GM15510 (cell line): ENCODE results near the gene AURKAIP1.

ENCODE experiments used
- POLR2A ChIP-seq: IDR thresholded peaks from 3 replicates; pipeline ENCODE4 v1.6.1; 2011; ENCODE audit warnings: borderline replicate concordance; ENCODE audit not compliant: insufficient read length; ENCODE audit errors: extremely low read depth

The AURKAIP1 gene

DNA sequence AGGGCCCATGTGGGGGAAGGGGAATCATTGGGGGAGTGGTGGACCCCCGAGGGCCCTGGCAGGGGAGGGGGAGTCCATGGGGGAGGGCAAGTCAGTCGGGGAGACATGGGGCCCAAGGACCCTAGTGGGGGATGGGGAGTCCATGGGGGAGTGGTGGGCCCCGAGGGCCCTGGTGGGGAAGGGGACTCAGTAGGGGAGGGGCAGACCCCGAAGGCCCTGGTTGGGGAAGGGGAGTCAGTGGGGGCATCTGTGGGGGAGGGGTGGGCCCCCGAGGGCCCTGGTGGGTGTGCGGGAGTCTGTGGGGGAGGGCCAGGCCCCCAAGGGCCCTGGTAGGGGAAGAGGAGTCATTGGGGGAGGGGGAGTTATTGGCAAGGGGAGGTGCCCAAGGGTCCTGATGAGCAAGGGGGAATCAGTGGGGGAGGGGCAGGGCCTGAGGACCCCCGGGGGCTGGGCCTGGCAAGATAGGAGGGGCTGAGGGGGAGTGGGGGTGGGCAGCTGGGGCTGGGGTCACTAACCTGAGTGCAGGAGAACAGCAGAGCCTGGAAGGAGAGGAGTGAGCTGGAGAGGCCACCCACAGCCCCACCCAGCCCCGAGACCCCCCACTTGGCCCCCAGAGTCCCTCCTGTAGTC lies 18.7 kb downstream of the AURKAIP1 start:
- TF ChIP-seq POLR2A: no peak

DNA sequence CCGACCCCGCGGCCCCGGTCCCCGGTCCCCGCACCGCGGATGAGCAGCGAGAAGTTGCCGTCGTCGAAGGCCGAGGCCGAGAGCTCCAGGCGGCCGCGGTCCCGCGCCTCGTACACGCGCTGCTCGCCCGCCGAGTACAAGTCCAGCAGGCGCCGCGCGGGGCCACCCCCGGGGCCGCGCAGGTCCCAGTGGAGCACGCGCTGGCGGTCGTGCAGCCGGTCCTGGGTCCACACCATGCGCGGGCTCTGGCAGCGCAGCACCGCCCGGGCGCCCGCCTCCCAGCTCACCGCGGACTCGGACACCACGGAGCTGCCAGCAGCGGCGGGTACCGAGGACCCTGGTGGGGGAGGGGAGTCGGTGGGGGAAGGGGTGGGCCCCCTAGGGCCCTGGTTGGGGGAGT lies 19.6 kb downstream of the AURKAIP1 start:
- TF ChIP-seq POLR2A: no peak

DNA sequence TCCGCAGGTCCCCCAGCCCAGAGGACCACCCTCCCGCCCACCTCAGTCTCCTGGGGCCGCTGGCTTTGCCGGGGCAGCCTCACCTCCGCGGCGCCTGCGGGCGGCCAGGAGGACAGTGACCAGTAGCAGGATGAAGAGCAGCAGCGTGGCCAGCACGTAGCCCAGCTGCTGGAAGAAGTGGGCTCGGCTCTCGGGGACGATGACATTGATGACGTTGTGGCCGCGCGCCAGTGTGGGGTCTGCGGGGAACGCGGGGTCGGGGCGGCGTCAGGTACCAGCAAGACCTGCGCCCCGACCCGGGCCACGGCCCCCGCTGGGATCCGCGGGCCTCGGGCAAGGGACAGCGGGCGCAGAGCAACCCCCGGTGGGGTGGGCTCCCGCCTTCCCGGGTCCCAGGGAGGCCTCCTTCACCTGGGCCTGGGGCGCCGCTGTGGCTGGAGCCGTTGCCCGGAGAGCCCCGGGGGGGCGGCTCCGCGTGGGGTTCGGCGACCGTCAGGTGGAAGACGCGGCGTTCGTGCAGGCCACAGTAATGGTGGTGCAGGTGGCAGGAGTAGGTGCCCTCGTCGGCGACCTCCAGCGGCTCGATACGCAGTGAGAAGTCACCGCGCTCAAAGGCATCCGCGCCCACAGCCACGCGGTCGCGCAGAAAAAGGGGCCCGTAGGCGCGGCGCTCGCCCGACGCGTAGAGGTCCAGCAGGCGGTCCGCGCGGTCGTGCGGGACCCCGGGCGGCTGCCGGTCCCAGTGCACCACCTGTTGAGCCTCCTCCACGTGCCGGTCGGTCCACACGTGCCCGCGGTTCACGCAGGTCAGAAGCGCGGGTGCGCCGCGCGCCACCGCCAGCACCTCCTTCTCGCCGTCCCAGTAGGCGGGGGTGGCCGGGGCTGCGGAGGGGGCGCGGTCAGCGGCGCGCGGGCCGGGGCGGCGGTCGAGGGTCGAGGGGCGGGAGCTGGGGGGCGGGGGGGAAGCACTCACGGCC lies 20.4 kb downstream of the AURKAIP1 start:
- peak; percentile 20 for TF ChIP-seq POLR2A

DNA sequence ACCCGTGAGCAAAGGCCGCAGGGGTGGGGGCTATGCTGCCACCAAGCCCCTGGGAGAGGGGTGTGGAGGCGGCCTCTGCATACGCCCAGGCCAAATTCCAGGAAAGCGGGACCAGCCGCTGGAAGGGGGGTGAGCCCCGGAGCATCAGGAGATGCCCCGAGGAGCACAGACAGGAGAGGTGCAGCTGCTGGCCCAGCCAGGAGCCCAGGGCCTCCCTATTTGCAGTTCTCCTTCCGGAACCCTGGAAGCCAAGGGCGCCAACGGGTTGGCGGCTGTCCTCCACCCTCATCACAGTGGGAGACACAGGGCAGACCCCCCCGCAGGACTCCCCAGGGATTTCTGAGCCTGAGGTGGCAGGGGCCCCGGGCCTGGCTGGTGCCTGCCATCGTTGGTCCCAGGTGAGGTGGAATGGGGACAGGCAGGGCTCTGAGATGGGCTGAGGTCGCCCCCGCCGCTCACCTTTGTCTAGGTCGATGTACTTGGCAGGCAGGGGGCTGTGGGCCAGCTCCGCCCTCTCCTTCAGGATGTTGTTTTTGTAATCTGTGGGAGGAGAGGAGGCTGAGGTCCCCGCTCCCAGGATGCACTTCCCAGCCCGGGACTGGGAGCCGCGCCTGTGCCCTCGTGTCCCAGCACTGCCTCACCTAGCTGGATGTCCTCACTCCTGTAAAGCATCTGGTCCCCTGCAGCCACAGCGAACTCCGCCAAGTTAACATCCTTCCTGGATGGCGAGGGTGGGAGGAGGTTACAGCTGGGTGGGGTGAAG lies 21.4 kb downstream of the AURKAIP1 start:
- TF ChIP-seq POLR2A: no peak

DNA sequence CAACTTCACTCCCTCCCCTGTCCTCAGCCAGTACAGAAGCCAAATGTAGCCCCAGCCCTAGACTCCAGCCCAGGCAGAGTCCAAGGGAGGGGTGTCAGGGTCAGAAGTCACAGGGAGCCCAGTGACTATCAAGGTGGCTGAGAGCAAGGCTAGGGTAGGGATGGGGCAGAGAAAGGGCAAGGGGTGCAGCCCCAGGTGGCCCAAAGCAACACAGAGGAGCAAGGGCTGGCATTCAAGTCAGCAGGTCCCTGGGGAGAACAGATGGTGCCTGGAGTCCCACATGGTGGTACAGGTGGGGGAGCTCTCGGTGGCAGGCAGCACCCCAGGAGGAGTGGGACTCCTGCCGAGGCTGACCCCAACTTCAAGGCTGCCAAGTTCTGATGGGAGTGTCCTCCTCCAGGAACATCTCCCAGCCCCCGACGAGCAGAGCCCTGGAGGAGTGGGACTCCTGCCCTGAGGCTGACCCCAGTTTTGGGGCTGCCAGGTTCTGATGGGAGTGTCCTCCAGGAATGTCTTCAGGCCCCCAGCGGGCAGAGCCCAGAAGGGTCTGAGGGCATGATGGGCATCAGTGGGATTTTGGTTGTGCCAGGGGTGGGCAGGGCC lies 22.1 kb downstream of the AURKAIP1 start:
- TF ChIP-seq POLR2A: no peak

DNA sequence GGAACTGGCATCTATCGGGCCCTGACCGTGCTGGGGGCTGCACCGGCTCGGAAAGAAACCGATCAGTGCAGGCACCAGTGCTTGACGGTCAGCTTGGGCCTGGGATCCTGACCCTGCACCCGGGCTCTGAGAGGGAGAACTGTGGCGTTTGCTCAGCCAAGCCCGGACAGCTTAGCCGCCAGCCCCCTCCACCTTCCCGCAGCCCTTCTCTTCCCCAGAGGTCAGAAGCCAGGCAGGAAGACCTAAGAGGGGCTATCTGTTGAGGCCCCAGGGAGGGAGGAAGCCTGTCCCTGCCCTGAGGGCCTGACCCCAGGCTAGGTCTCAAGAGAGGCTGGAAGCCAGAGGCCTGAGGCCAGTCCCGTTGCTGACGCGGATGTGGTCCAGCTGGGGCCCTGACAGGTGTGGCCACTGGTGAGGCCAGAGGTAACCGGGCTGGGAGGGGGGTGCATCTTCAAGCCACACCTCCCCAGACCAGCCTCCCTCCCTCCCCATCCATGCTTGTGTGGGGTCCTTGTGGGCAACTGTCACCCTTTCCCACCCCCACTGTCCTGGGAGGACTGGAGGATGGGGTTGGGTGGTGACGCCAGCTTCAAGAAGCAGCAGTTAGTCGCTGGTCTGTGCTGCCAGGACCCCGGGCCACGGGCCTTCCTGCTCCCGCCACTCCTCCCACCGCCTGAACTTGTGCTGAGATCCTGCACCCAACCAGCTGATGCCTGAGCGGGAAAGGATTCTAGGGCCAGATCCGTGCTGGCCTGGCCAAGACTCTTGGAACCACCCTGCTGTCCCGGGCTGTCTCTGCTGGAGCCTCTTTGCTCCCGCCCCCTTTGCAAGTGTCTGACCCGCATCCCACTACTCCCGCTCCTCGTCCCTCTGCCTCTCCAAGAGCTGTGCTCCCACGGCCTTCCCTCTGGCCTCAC lies 23.2 kb downstream of the AURKAIP1 start:
- TF ChIP-seq POLR2A: no peak

DNA sequence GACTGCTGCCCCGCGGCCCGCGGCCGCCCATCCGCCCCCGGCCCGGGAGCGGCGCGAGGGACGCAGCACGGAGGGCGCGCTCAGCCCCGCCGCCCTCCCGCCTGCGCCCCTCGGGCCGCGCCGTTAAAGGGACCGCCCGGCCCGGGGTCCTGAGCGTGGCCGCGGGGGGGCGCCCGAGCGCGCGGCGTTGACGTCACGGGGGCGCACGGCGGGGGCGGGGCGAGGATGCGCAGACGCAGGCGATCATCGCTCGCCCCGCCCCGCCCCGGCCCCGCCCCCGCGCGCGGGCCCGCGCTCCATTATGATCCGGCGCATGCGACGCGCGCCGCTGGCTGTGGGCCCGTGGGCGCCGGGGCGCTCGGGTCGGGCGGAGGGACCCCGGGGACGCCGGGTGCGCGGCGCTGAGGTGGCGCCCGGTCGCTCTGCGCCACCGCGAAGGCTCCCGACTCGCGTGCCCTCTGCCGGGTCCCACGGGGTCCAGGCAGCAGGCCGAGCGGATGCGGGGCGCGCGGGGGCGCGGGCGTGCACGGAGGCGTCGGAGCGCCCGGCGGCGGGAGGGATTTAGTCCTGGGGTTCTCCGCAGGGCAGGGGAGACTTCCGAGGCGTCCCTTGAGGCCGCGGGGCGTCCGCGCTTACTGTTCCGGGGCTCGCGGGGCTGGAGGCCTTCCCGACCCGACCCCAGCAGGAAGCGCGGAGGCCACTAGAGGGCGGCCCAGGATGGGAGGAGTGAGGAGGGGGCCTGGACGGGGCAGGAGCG lies 25.6 kb downstream of the AURKAIP1 start, which contains the start of gene DVL1:
Gene DVL1, minus strand, starts transcription at position 163 of the 757 bp plus-strand sequence. CDS start 353 bp downstream, outside the sequence.
- peak; percentile 83 for TF ChIP-seq POLR2A

DNA sequence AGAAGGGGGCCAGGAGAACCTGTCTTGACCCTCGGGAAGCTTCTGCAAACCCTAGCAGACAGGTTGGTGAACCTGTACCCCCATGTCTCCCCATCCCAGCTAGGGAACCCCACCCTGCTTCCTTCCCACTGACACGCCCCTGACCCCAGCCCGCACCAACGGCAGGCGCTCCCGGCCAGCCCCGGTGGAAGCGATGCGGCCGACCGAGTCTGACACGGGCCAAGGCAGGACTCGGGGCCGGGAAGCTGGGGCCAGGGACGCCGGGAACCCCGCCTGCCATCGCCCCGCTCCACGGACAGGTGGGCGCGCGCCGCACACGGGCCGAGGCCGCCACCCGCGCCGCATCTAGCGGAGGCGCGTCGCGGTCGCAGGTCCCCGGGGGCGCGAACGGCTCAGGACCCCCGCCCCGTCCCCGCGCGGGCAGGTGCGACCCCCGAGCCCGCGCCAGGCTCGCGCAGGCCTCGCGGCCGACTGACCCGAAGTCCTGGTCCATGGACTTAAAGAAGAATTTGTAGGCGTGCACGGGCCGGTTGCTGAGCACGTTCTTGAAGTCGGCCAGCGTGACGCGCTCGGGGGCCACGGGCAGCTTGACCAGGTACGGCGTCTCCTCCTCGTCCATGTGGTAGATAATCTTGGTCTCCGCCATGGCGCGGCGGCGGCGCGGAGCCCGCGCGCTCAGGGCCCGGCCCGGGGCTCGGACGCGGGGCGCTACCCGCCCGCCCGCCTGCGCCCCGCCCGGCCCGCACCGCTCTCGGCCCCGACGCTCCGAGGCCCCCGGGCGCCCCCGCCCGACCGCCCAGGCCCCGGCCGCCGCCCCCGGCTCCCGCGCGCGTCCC lies 26.4 kb downstream of the AURKAIP1 start:
- TF ChIP-seq POLR2A: no peak

DNA sequence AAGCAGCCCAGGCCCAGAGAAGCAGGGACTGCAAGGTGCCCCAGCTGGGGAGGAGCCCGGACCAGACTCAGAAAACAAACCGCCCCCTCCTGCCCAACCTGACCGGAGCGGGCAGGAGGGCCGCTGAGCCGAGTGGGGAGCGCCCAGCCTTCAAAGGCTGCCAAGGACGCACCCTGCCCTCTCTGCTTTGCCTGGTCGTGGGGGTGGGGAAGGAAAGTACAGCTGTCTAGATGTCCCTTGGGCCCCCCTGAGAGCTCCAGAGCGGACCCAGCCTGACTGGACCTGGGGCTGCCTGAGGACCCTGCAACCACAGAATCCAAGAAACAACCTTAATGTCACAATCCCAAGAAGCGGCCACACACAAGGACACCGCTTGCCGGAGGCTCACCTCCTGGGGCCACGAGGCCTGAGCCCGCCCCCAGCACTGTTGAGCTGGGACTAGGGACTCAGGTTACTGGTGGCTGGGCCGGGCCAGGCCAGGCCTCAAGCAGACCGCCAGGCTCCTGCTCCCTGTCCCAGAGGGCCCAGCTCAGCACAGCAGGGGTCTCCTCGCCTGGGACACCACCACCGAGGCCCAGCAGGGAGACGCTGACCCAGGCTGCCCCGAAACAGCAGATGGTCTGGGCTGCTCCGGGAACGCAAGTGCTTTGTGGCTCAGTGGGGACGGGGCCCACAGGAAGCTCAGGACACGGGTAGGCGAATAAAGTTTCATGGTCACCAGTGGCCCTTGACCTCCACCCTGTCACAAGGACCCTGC lies 27.2 kb downstream of the AURKAIP1 start:
- no peak for TF ChIP-seq POLR2A

DNA sequence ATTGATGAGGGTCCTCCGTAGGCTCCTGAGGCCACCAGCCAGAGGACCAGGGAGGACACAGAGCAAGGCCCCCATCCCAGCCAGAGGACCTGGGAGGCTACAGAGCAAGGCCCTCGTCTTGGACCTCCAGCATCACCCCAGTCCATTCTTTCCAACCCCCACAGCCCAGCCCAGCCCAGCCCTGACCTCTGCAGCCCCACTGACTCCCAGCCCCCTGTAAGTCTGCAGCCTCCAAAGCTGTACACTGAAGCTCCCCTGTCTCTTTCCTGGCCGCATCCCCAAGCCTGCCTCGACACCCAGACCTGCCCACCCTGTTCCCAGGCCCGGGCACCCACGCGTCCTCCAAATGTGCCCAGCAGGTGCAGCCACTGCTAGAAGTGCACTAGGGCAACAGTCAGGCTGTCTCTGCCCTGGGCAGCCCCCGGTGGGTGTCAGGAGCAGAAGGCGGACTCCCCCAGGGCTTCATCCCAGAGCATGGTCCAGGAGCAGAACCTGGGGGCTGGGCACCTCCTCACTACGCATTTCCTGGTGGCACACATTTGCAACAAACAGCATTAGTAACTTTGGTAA lies 27.9 kb downstream of the AURKAIP1 start:
- TF ChIP-seq POLR2A: no peak

DNA sequence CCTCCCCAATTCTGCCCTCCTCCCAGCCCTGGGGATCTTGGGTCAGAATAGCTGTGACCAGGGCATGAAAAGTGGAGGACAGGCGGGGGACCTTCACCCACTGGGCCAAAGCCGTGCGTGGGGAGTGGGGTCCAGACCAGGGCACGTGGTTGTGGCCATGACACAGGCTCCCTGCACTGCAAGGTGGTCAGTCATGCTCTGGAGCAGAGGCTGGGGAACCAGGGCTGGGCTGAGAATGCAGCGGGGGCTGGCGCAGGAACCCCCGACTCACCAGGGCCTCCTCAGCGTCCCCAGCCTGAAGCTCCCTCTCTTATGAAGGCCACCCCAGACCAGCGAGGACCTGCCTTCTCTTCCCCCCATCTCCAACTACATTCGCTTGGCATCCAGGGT lies 28.5 kb downstream of the AURKAIP1 start:
- no peak for TF ChIP-seq POLR2A
